ENCODE data around the gene JADE2.

JADE2 gene

GRCh38 chr5:134626369-134627014, 101.0 kb downstream of the JADE2 start:
- DNase-seq (ENCODE audit: extremely low read depth in 1 of 2, low read depth in 1 of 2), result no peak
